Activated CD4-positive, CD25-positive, alpha-beta regulatory T cell treated with anti-CD3 and anti-CD28 coated beads, Interleukin-2, amount 50 U/mL, for 24 hours (primary cell): ENCODE data around the gene MPG.
"Not testable (repeated sequence)": the region's sequence is repeated elsewhere in the genome, so short reads cannot be mapped to it uniquely, and the experiment has no call there.

Experiments used
- ATAC-seq, 2 donors: fragments of 150-1000 bp; cut with Tn5 transposase; one replicate each; pipeline ENCODE4 v1.10.0; 2021; ENCODE audit warnings: mild to moderate bottlenecking in 1 of 2, moderate library complexity in 1 of 2

MPG gene

GRCh38 chr16:114327-114726, 36.3 kb downstream of the MPG start:
- no peak for ATAC-seq

- no peak for ATAC-seq
These were observed 38.0 kb downstream of the MPG start for GRCh38 chr16:116015-116414.

GRCh38 chr16:117379-118365, 39.6 kb downstream of the MPG start:
- peak; percentile 73 to 79 for ATAC-seq

- no peak for ATAC-seq
These were observed 40.8 kb downstream of the MPG start for GRCh38 chr16:118857-119256.

GRCh38 chr16:119295-119694, 41.3 kb downstream of the MPG start:
- ATAC-seq, result no peak

- ATAC-seq, result no peak
These were observed 41.9 kb downstream of the MPG start for GRCh38 chr16:119835-120491.

- ATAC-seq, result no peak
These were observed 42.7 kb downstream of the MPG start for GRCh38 chr16:120756-121155.

GRCh38 chr16:122361-122760, 44.3 kb downstream of the MPG start:
- no peak for ATAC-seq

GRCh38 chr16:123558-124350, 45.7 kb downstream of the MPG start:
- not testable (repeated sequence) for ATAC-seq

GRCh38 chr16:125011-125410, 47.0 kb downstream of the MPG start:
- ATAC-seq, result no peak

GRCh38 chr16:129075-129474, 51.0 kb downstream of the MPG start:
- no peak for ATAC-seq

GRCh38 chr16:130533-131173, 52.6 kb downstream of the MPG start:
- no peak for ATAC-seq

GRCh38 chr16:132120-132519, 54.1 kb downstream of the MPG start:
- no peak for ATAC-seq

GRCh38 chr16:133716-134115, 55.7 kb downstream of the MPG start:
- no peak for ATAC-seq
